NCI-H774 (cell line): ENCODE measurements around the gene HAUS2.

Experiments
- DNase-seq: peaks from one replicate; lab custom pipeline; 2025; lab: John Stamatoyannopoulos, UW

HAUS2 gene

DNA sequence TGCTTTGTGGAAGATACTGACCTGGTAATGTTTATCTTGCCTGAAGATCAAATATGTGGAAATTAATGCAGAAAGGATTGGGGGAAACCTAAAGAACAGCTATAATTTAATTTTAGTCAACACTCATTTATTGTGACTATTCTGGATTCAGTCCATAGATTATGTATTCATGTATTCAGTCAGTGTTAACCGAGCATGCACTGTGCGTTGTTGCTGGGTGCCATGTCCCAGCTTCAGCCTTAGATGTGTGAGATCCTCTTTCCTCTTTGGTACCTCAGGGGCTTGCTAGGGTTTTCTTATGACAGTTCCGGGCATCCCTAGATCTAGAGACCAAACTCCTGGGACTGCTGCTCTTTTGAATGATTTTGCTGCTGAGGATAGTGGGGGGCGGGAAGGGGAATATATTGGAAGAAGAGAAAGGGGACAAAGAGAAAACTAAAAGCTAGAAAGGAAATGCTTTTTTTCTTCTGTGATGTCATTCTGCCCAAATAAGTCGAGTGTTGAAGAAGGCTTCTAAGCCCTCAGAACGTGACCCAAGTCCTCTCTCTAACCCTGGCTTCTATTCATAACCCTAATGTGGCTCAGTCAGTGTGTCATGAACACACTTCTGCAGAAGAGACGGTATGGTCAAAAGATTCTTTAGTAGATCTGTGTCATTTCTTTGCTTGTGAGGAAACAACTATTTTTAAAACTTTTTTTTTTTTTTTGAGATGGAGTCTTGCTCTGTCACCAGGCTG is 60.3 kb downstream of the HAUS2 start:
- DNase-seq, result no peak

DNA sequence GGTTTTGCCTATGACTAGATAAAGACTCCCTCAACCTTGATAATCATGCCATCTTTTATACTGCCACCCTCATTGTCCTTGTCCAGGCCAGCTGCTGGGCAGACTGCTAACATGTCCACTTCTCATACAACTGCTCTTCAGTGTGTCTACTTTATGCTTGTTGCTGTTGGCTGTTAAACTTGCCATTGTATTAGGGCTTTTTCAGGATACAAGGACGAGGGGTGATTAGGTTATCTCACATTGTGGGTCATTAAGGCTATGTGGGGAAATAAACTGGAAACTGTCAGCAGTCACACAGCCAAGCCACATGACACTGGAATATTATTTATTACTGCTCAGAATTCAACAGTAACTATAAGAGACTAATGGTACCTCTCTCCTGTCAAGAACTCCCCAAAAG is 62.9 kb downstream of the HAUS2 start:
- DNase-seq, result no peak

- DNase-seq, result no peak
Measured at GRCh38 chr15:42612367-42612912, 63.8 kb downstream of the HAUS2 start.

DNA sequence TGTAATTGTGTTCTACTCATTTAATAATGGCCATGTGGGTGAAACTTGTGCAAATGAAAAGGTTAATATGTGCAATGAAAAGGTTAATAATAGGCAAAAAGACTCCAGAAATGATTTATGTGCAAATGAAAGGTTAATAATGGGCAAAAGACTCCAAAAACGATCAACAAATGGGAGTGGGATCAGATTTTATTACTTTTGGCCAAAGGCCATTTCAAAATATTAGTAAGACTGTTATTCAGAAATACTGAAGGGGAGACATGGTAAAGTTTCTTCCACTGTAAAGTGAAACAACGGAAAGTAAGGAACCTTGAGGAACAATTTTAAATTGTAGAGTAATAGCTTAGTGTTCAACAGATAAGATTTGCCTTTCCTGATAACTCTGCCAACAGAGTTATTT is 67.5 kb downstream of the HAUS2 start:
- no peak for DNase-seq
